ENCODE measurements around the gene NDEL1.

- no peak for TF ChIP-seq EP300 (IDR thresholded peaks at IDR 0.05; ENCODE audit: borderline replicate concordance)
- no peak for TF ChIP-seq MAX (IDR thresholded peaks at IDR 0.05)
These were observed 23.4 kb downstream of the NDEL1 start for GRCh38 chr17:8459107-8459506.

Measured in Ishikawa (cell line).